ENCODE measurements around the gene KCNIP4.

KCNIP4 gene

GRCh38 chr4:21012851-21013331, 935.7 kb downstream of the KCNIP4 start:
- DNase-seq, result no peak

- no peak for DNase-seq
Observed at GRCh38 chr4:21011106-21011505, 937.5 kb downstream of the KCNIP4 start.

- DNase-seq, result no peak
Observed at GRCh38 chr4:21009956-21010355, 938.6 kb downstream of the KCNIP4 start.

- DNase-seq, result no peak
Observed at GRCh38 chr4:21005647-21006046, 942.9 kb downstream of the KCNIP4 start.

GRCh38 chr4:21002976-21003375, 945.6 kb downstream of the KCNIP4 start:
- DNase-seq, result no peak

GRCh38 chr4:21002286-21002685, 946.3 kb downstream of the KCNIP4 start:
- no peak for DNase-seq

- no peak for DNase-seq
Observed at GRCh38 chr4:21001490-21001889, 947.1 kb downstream of the KCNIP4 start.

GRCh38 chr4:20997886-20998285, 950.7 kb downstream of the KCNIP4 start:
- DNase-seq, result no peak

- DNase-seq, result no peak
Observed at GRCh38 chr4:20995610-20996009, 953.0 kb downstream of the KCNIP4 start.

GRCh38 chr4:20995015-20995414, 953.6 kb downstream of the KCNIP4 start:
- DNase-seq, result no peak

GRCh38 chr4:20992002-20992401, 956.6 kb downstream of the KCNIP4 start:
- no peak for DNase-seq

- no peak for DNase-seq
Observed at GRCh38 chr4:20987191-20987590, 961.4 kb downstream of the KCNIP4 start.

- no peak for DNase-seq
Observed at GRCh38 chr4:20984576-20984836, 964.1 kb downstream of the KCNIP4 start.

- DNase-seq, result no peak
Observed at GRCh38 chr4:20983763-20984575, 964.6 kb downstream of the KCNIP4 start.

- DNase-seq, result no peak
Observed at GRCh38 chr4:20982544-20982943, 966.0 kb downstream of the KCNIP4 start.

GRCh38 chr4:20960291-20960690, 988.3 kb downstream of the KCNIP4 start:
- DNase-seq, result no peak

- no peak for DNase-seq
Observed at GRCh38 chr4:20954541-20954940, 994.0 kb downstream of the KCNIP4 start.

- no peak for DNase-seq
Observed at GRCh38 chr4:20944961-20945360, 1003.6 kb downstream of the KCNIP4 start.

GRCh38 chr4:20944451-20944850, 1004.1 kb downstream of the KCNIP4 start:
- DNase-seq, result no peak

GRCh38 chr4:20938204-20938603, 1010.4 kb downstream of the KCNIP4 start:
- DNase-seq, result no peak

GRCh38 chr4:20926529-20926928, 1022.0 kb downstream of the KCNIP4 start:
- no peak for DNase-seq

- DNase-seq, result no peak
Observed at GRCh38 chr4:20925176-20925575, 1023.4 kb downstream of the KCNIP4 start.

- DNase-seq, result no peak
Observed at GRCh38 chr4:20922962-20923361, 1025.6 kb downstream of the KCNIP4 start.

GRCh38 chr4:20916106-20916505, 1032.5 kb downstream of the KCNIP4 start:
- DNase-seq, result no peak

- no peak for DNase-seq
Observed at GRCh38 chr4:20904966-20905365, 1043.6 kb downstream of the KCNIP4 start.
